NCI-H446 (cell line): ENCODE results near the gene ZNF273.
A peak's percentile ranks its signal among the peaks of the same experiment; 100 is the strongest.
"Not testable (repeated sequence)": the region's sequence is repeated elsewhere in the genome, so short reads cannot be mapped to it uniquely, and the experiment has no call there.

ENCODE experiments used
- DNase-seq, 2 experiments: peaks; one replicate each; lab custom pipeline; 2025; lab: John Stamatoyannopoulos, UW

The ZNF273 gene

GRCh38 chr7:64888901-64889685 lies 14.0 kb upstream of the ZNF273 start:
- DNase-seq, result no peak

GRCh38 chr7:64889686-64890162 lies 13.3 kb upstream of the ZNF273 start:
- no peak for DNase-seq

DNA sequence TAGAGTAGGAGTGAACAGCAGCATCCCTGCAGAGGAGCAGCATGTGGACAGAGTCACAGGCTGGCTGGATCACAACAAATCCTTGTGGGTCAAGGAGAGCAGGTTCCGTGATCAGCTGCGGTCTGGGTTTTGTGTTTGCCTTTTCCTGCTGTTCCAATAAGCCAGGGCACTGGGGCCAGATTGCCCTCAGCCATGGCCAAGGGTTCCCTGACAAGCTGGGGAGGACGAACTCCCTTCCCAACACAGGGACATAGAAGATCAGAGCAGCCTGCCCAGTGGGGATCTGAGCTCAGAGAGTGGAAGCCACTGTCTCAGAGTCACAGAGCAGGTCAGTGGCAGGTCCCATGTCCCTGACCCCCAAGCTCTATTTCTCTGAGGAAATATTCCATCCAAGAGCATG lies 12.8 kb upstream of the ZNF273 start:
- DNase-seq, result not testable (repeated sequence)

- peak in 1 of 2 experiments; percentile 63 for DNase-seq
These were observed 12.2 kb upstream of the ZNF273 start for GRCh38 chr7:64890761-64891362.

GRCh38 chr7:64891363-64892081 lies 11.6 kb upstream of the ZNF273 start:
- peak; percentile 33 to 68 for DNase-seq

DNA sequence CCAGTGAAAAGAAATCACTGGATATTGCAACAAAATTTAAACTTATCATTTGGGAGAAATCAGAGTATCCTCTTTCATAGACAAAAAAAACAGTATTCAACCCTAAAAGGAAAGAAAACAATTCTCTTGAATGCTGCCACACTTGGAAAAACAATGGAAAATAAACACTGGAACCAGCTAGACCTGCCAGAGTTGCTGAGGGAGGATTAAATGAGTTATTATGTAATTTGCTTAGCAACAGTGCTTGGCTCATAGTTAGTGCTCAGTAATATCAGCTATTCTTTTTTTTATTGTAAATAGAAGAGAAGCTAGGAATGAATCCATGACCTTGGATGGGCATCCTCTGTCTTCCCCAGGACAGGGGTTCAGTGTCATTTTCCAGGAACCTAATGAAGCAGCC lies 11.0 kb upstream of the ZNF273 start:
- DNase-seq, result no peak

DNA sequence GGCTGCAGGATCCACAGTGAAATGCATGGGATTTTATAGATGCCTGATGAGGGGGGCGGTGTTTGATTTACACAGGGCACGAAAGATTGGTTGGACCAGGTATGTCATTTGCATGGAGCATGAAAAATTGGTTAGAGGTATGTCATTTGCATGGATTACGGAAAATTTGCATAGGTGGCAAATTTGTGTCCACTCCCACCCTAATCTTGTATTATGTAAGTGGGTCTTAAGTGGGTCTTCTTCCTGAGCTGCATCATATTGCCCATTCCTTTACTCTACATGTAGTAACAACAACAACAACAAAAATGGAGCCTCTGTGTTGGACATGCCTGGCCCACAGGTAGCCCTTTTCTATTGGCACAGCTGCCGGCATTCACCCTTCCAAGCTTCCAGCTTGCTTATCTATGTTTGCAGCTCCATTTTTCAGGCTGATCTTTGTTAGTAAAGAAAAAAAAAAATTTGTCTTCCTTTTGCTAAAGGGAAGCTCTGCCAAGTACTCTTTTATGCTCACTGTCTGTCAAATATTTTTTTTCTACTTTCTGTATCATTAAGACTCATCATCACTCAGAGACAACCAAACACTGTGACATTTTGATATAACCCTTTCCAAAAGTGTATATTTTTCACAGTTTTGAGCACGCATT lies 10.3 kb upstream of the ZNF273 start:
- DNase-seq, result no peak

DNA sequence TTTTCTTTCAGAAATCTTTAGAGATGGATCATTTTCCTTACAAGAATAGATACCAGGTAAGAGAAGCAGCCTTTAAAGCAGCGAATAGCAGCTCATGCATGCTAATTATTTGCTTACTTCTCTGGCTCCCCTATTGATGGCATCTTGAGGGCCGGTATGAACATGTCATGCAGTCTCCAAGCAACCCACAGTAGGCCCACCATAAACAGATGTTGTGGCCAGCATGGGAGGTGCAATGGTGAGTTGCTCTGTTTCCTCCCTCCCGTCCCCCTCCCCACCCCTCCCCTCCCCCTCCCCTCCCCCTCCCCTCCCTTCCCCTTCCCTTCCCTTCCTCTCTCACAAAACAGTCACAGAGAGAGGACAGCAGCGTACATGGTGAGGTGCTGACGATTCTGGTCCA lies 9.7 kb upstream of the ZNF273 start:
- DNase-seq, result no peak

GRCh38 chr7:64902461-64902805 lies 640 bp upstream of the ZNF273 start:
- DNase-seq, result not testable (repeated sequence)

- DNase-seq, result no peak
These were observed 935 bp downstream of the ZNF273 start for GRCh38 chr7:64904008-64904407.

GRCh38 chr7:64905133-64905532 lies 2.1 kb downstream of the ZNF273 start:
- DNase-seq, result no peak

- no peak for DNase-seq
These were observed 2.5 kb downstream of the ZNF273 start for GRCh38 chr7:64905547-64905946.

GRCh38 chr7:64907641-64908326 lies 4.7 kb downstream of the ZNF273 start:
- DNase-seq, result no peak

DNA sequence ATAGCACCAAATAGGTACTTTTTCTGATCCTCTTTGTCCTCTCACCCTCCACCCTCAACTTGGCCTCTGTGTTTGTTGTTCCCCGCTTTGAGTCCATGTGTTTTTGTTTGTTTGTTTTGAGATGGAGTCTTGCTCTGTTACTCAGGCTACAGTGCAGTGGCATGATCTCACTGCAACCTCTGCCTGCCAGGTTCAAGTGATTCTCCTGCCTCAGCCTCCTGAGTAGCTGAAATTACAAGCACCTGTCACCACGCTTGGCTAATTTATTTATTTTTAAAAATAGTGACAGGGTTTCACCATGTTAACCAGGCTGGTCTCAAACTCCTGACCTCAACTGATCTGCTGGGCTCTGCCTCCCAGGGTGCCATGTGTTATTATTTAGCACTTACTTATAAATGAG lies 5.3 kb downstream of the ZNF273 start:
- DNase-seq, result no peak

GRCh38 chr7:64914557-64914956 lies 11.5 kb downstream of the ZNF273 start:
- DNase-seq, result no peak

- not testable (repeated sequence) for DNase-seq
These were observed 12.2 kb downstream of the ZNF273 start for GRCh38 chr7:64915301-64915700.

GRCh38 chr7:64928252-64929187 lies 25.4 kb downstream of the ZNF273 start:
- DNase-seq, result not testable (repeated sequence)

GRCh38 chr7:64934478-64934877 lies 31.4 kb downstream of the ZNF273 start:
- DNase-seq, result no peak

- DNase-seq, result no peak
These were observed 35.5 kb downstream of the ZNF273 start for GRCh38 chr7:64938540-64938939.

GRCh38 chr7:64940021-64940420 lies 36.9 kb downstream of the ZNF273 start:
- DNase-seq, result not testable (repeated sequence)
